OCI-LY1 (cell line): ENCODE data around the gene PTF1A.

Experiments used
- CTCF ChIP-seq: fragments of 200-600 bp; sonication (generic), shearing (Covaris generic); IDR thresholded peaks from 2 replicates; pipeline ENCODE4 v1.5.1; 2017; ENCODE audit warnings: mild to moderate bottlenecking, antibody characterized with exemption, low read length, moderate library complexity, mixed read lengths
- EZH2 ChIP-seq: fragments of 200-600 bp; sonication (generic), shearing (Covaris generic); IDR thresholded peaks from 2 replicates; pipeline ENCODE4 v1.8.0; 2017; ENCODE audit warnings: borderline replicate concordance, mixed run types, mild to moderate bottlenecking, antibody characterized with exemption, low read length, moderate library complexity, mixed read lengths

GRCh38 chr10:23148214-23148613, 43.9 kb upstream of the PTF1A start:
- TF ChIP-seq CTCF (no peak), EZH2 (no peak)
